GM15510 (cell line): ENCODE measurements around the gene ANKRD66.

Experiments used
- POLR2A ChIP-seq: IDR thresholded peaks from 3 replicates; pipeline ENCODE4 v1.6.1; 2011; ENCODE audit warnings: borderline replicate concordance; ENCODE audit not compliant: insufficient read length; ENCODE audit errors: extremely low read depth

Gene ANKRD66

DNA sequence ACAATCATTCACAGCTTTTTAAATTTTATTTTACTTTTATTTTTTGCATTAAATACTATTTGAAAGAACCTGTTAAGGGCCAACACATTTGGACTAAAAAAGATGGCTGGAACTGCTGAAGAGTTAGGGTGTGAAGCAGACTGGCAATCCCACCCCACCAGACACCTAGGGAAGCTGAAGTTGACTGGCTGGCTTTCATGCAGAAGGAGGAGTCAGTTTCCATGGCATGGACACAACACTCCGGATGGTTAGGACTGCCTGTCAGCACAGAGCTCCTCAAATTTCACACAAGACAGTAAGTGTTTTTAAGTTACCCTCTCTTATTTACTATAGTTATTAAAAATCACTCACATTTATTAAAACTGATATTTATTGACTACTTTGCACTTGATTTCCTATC is at the start of gene ANKRD66:
Gene ANKRD66, plus strand, starts transcription at position 238 of the 400 bp plus-strand sequence. CDS start 5,016 bp downstream, outside the sequence.
- no peak for TF ChIP-seq POLR2A

DNA sequence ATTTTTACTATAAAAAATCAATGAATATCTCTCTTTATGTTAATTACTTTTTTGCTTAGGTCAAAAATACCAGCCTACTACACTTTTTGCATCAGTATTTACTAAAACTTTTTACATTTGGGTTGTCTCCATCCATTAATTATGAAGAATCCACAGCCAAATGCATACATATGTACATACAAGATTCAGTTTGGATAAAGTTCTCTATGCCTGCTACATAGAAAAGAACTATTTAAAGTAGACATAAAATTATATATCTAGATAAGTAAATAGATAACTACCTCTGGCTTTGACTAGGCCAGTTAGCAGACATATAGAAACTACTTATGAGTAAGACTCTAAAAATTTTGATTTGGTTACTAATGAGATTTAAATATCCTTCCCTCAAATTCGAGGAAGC is 46.8 kb upstream of the ANKRD66 start:
- no peak for TF ChIP-seq POLR2A

DNA sequence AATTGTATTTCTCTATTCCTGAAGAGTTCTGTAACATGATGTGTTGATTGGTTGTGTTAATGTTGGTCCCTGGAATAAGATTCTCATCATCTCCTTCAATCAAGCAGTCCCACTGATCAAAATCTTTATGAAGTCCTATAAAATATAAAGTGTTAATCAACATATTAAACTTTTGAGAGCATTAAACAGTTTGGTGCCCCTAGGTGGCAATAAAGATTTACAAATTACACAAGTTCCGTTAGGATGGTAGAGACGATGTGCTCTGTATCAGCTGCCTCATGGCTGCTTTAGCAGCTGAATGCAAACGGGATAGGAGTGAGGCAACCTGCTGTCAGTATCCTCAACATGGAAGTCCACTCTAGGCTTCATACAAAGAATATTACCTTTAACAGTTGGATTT is 42.2 kb upstream of the ANKRD66 start:
- no peak for TF ChIP-seq POLR2A

- TF ChIP-seq POLR2A = no peak
These were observed 40.3 kb upstream of the ANKRD66 start for GRCh38 chr6:46706464-46706863.

- no peak for TF ChIP-seq POLR2A
These were observed 35.2 kb upstream of the ANKRD66 start for GRCh38 chr6:46711491-46711890.

- no peak for TF ChIP-seq POLR2A
These were observed 31.6 kb upstream of the ANKRD66 start for GRCh38 chr6:46715141-46715540.

GRCh38 chr6:46719099-46719498 is 27.6 kb upstream of the ANKRD66 start:
- TF ChIP-seq POLR2A = no peak

DNA sequence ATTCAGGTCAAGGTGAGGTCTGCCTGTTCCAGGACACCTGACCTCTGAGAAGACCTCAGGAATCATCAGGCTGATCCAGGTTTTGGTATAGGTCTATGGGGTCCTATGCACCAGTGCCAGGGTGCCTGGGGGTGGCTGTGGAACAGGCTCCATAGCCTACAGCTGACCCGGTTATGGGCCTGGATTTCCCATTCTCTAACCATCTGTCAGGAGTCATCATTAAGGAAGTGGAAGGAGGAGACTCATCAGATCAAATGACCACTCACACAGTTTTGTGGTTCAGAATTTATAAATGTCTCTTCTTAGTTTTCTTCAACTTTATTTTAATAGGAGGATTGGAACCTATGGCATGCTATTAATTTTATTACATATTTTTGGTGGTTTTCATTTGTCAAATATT is 26.3 kb upstream of the ANKRD66 start:
- TF ChIP-seq POLR2A = no peak

DNA sequence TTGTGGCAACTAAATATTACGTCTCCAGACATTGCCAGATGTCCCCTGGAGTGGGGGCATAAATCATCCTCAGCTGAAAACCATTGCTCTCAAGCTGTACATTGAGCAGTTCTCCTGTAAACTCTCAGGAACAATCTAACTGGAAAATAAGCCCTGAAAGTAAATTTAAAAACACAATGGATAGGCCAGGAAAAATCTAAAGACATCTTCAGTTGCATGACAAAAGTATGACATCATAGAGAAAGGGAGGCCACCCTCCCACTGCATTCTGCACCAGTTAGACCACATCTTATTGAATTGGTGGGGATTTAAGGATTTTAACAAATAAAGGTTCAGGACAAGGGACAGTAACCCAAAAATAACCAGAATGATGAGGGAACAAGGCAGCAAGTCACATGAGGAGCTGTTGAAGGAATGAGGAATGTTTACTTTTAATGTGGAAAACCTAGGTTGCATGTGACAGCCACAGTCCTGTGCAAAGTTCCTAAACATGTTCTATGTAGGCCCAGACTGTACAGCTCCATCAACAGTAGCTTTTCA is 16.9 kb upstream of the ANKRD66 start:
- no peak for TF ChIP-seq POLR2A

DNA sequence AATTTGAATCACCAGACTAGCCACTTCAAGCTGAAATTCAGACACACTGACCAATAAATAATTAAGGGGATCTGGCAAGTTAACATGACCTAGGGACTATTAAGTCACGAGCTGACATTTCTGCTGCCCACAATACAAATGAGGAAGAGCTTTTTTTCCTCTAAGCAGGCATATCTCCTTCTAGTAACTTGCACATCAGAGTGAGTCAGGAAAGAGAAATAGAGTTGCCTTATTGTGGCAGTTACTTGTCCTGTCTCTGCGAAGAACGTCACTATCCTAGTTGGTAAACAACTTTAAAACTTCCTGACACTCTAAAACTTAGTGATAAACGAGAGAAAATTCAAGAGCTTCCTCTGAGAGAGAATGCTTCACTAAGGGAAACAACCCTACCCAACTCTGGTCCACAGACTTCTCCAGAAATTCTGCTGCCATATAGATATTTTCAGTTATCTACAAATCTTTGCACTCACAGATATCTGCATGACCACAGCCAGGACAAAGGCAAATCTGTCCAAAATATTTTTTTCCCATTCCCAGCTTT is 15.7 kb upstream of the ANKRD66 start:
- no peak for TF ChIP-seq POLR2A

DNA sequence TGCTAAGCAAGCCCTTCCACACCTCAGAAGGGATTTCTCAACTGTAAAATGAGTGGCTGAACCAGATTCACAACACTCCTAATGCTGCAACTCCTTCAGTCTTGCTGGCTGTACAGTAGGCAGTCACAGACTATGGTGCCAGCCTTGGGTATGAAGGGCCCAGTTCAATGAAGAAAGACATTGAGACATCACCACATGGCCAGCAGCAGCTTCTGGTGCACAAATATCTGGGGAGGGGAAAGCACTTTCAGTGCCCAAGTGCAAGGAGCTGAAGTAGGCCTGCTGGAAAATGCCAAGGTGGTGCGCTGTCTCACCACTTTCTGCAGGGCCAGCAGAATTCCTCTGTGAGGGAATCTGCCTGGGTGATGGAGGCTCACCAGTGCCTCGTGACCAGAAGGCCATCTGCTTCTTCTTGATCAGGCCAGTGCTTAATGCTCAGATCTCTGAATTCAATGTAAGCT is 13.4 kb upstream of the ANKRD66 start:
- no peak for TF ChIP-seq POLR2A

- TF ChIP-seq POLR2A = no peak
These were observed 11.6 kb upstream of the ANKRD66 start, which contains the start of gene PLA2G7 for GRCh38 chr6:46734867-46735719. Gene PLA2G7 (minus strand): TSS chr6:46735375. CDS start chr6:46722891, 12,484 bp downstream.

- no peak for TF ChIP-seq POLR2A
These were observed 11.1 kb upstream of the ANKRD66 start for GRCh38 chr6:46735720-46736031.

DNA sequence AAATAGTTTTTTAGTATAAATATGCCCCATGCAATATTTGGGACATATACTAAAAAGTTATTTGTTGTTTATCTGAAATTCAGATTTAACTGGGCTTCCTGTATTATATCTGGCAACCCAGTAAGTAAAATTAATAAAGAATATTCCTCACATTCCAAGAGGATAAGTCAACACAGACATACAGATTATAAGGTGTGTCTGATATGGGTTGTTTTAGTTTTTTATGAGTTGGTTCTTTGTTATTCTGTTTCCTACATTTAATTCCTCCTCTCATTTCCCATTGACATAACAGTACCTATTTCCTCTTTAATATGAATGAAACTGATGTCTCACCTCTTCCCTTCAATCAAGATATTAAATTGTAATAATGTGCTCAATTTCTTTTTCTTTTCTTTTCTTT is 9.8 kb upstream of the ANKRD66 start:
- TF ChIP-seq POLR2A = no peak

DNA sequence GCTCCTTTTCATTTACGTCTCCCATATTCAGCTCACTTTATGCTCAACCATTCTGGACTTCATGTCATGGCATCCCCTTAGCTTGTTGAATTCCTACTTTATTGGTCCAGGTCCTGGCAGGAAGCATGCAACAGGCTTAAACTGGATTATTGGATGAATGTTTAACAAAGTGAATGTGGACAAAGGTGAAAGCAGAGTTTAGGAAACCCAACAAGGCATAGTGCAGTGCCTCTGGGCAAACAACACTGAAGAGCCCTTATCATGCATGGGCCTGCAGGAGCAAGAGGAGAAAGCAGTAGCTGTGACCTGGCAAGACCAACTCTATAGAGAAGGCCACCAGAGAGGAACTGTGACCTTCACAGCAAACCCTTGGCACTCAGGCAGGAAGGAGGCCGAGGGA is 5.3 kb upstream of the ANKRD66 start:
- no peak for TF ChIP-seq POLR2A

DNA sequence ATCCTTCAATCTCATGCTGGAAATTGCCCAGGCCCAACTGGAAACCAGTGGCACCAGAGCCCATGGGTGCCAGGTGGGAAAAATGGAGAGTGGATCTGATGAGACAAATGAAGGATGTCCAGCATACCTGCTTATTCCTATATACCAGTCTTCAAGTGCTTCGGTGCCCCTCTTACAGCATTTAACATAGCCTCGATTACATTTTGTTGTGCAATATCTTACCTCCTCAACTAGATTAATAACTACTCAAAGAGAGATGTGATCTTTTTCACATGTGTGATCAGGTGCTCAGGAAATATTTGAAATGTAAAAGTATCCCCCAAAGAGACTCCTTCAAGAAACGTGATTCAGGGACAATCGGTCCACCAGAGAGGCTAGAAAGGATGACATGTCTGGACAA is 4.8 kb upstream of the ANKRD66 start:
- no peak for TF ChIP-seq POLR2A

- TF ChIP-seq POLR2A = no peak
These were observed 3.1 kb upstream of the ANKRD66 start for GRCh38 chr6:46743425-46744158.
